ENCODE measurements around the gene ACSL6. TPM values are rescaled to one million over a fixed set of nuclear protein-coding genes. Genes with fewer than 3 reads are reported as not detected.

The ACSL6 gene
- total and polyA plus RNA-seq, 10 of the 15 experiments (the other 5 are each of a cell fraction or from before 2014, with no cell fraction given): 0.06 to 0.53 TPM; not detected in 8

DNA sequence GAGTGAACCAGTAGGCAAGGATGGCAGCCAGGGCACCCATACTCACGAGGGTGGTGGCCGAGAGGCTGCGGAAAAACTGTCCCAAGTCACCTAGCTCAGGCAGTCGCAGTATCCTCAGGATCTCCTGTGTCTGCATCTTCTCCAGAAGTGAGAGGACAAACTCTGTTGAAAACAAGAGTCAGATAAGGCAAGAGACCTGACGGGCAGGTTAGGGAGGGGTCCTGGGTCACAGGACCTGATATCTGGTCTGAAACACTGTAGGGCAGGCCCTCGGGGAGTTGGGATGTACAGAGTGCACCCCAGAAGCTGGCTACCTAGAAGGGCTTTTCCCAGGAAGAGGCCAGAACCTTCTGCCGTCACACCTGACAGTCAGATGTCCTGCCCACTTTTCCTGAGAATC is 17.4 kb downstream of the ACSL6 start (continued):
- TF ChIP-seq, protein P1, sequence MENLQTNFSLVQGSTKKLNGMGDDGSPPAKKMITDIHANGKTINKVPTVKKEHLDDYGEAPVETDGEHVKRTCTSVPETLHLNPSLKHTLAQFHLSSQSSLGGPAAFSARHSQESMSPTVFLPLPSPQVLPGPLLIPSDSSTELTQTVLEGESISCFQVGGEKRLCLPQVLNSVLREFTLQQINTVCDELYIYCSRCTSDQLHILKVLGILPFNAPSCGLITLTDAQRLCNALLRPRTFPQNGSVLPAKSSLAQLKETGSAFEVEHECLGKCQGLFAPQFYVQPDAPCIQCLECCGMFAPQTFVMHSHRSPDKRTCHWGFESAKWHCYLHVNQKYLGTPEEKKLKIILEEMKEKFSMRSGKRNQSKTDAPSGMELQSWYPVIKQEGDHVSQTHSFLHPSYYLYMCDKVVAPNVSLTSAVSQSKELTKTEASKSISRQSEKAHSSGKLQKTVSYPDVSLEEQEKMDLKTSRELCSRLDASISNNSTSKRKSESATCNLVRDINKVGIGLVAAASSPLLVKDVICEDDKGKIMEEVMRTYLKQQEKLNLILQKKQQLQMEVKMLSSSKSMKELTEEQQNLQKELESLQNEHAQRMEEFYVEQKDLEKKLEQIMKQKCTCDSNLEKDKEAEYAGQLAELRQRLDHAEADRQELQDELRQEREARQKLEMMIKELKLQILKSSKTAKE (IDR thresholded peaks at IDR 0.05; ENCODE audit: low read depth, poor library complexity, severe bottlenecking): no peak
- TF ChIP-seq ZZZ3 (IDR thresholded peaks at IDR 0.05; ENCODE audit: control insufficient read depth, insufficient read length, low read depth) (no peak), BHLHE40 (IDR thresholded peaks at IDR 0.05; ENCODE audit: borderline replicate concordance in 1 of 2, low read depth in 2 of 2, low read length in 1 of 2) (no peak), SMARCA5 (IDR thresholded peaks at IDR 0.05) (no peak), BRCA1 (IDR thresholded peaks at IDR 0.05; ENCODE audit: low read depth, low read length) (no peak), ZNF217 (IDR thresholded peaks at IDR 0.05) (no peak), NFXL1 (IDR thresholded peaks at IDR 0.05; ENCODE audit: borderline replicate concordance) (no peak), CBFB (IDR thresholded peaks at IDR 0.05; ENCODE audit: low read depth) (no peak)
- TF ChIP-seq, protein P2, sequence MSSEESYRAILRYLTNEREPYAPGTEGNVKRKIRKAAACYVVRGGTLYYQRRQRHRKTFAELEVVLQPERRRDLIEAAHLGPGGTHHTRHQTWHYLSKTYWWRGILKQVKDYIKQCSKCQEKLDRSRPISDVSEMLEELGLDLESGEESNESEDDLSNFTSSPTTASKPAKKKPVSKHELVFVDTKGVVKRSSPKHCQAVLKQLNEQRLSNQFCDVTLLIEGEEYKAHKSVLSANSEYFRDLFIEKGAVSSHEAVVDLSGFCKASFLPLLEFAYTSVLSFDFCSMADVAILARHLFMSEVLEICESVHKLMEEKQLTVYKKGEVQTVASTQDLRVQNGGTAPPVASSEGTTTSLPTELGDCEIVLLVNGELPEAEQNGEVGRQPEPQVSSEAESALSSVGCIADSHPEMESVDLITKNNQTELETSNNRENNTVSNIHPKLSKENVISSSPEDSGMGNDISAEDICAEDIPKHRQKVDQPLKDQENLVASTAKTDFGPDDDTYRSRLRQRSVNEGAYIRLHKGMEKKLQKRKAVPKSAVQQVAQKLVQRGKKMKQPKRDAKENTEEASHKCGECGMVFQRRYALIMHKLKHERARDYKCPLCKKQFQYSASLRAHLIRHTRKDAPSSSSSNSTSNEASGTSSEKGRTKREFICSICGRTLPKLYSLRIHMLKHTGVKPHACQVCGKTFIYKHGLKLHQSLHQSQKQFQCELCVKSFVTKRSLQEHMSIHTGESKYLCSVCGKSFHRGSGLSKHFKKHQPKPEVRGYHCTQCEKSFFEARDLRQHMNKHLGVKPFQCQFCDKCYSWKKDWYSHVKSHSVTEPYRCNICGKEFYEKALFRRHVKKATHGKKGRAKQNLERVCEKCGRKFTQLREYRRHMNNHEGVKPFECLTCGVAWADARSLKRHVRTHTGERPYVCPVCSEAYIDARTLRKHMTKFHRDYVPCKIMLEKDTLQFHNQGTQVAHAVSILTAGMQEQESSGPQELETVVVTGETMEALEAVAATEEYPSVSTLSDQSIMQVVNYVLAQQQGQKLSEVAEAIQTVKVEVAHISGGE (CRISPR knock-in tag; IDR thresholded peaks at IDR 0.05): no peak
- TF ChIP-seq, protein P3, sequence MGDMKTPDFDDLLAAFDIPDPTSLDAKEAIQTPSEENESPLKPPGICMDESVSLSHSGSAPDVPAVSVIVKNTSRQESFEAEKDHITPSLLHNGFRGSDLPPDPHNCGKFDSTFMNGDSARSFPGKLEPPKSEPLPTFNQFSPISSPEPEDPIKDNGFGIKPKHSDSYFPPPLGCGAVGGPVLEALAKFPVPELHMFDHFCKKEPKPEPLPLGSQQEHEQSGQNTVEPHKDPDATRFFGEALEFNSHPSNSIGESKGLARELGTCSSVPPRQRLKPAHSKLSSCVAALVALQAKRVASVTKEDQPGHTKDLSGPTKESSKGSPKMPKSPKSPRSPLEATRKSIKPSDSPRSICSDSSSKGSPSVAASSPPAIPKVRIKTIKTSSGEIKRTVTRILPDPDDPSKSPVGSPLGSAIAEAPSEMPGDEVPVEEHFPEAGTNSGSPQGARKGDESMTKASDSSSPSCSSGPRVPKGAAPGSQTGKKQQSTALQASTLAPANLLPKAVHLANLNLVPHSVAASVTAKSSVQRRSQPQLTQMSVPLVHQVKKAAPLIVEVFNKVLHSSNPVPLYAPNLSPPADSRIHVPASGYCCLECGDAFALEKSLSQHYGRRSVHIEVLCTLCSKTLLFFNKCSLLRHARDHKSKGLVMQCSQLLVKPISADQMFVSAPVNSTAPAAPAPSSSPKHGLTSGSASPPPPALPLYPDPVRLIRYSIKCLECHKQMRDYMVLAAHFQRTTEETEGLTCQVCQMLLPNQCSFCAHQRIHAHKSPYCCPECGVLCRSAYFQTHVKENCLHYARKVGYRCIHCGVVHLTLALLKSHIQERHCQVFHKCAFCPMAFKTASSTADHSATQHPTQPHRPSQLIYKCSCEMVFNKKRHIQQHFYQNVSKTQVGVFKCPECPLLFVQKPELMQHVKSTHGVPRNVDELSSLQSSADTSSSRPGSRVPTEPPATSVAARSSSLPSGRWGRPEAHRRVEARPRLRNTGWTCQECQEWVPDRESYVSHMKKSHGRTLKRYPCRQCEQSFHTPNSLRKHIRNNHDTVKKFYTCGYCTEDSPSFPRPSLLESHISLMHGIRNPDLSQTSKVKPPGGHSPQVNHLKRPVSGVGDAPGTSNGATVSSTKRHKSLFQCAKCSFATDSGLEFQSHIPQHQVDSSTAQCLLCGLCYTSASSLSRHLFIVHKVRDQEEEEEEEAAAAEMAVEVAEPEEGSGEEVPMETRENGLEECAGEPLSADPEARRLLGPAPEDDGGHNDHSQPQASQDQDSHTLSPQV (IDR thresholded peaks at IDR 0.05): no peak
- TF ChIP-seq, protein P4, sequence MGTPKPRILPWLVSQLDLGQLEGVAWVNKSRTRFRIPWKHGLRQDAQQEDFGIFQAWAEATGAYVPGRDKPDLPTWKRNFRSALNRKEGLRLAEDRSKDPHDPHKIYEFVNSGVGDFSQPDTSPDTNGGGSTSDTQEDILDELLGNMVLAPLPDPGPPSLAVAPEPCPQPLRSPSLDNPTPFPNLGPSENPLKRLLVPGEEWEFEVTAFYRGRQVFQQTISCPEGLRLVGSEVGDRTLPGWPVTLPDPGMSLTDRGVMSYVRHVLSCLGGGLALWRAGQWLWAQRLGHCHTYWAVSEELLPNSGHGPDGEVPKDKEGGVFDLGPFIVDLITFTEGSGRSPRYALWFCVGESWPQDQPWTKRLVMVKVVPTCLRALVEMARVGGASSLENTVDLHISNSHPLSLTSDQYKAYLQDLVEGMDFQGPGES (IDR thresholded peaks at IDR 0.05): no peak
